ENCODE results near the gene ANAPC4.
A peak's percentile ranks its signal among the peaks of the same experiment; 100 is the strongest.
"Not testable (repeated sequence)": the region's sequence is repeated elsewhere in the genome, so short reads cannot be mapped to it uniquely, and the experiment has no call there.

ANAPC4 gene, protein sequence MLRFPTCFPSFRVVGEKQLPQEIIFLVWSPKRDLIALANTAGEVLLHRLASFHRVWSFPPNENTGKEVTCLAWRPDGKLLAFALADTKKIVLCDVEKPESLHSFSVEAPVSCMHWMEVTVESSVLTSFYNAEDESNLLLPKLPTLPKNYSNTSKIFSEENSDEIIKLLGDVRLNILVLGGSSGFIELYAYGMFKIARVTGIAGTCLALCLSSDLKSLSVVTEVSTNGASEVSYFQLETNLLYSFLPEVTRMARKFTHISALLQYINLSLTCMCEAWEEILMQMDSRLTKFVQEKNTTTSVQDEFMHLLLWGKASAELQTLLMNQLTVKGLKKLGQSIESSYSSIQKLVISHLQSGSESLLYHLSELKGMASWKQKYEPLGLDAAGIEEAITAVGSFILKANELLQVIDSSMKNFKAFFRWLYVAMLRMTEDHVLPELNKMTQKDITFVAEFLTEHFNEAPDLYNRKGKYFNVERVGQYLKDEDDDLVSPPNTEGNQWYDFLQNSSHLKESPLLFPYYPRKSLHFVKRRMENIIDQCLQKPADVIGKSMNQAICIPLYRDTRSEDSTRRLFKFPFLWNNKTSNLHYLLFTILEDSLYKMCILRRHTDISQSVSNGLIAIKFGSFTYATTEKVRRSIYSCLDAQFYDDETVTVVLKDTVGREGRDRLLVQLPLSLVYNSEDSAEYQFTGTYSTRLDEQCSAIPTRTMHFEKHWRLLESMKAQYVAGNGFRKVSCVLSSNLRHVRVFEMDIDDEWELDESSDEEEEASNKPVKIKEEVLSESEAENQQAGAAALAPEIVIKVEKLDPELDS

DNA sequence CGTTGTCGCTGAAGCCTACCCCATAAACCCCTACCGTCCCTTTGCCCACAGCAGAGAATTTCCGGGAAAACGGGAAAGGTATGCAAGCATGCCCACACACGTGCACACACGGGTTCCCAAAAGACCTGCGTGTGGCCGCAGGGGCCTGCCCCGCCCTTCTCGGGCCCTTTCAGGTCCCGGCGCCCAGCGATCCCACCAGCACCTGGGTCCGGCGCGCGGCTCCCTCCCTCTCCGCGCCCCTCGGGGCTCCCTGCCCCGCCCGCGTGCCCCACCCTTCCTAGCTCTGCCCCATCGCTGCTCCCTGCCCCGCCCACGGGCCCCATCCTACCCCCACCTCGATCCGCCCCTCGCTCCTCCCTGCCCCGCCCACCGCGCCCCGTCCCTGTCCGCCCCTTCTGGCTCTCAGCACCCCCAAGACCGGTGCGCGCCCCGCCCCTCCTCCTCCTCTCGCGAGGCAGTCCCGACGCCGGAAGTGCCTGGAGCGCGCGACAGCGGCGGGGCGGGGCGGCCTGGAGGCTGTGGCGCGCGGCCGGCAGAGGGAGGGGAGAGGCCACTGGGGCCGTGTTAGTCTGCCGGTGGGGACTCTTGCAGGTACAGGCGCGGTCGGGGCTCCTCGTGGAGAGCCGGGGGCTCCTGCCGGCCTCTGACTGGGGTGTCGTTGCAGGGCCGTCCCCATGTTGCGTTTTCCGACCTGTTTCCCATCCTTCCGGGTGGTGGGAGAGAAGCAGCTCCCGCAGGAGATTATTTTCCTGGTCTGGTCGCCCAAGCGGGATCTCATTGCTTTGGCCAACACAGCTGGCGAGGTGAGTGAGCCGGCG is at the start of gene ANAPC4:
ANAPC4 (plus strand) TSS at position 510 of the 818 bp plus-strand sequence; CDS start at position 675, 165 bp downstream.
- DNase-seq (ENCODE audit: low read depth), result peak; percentile 97

- not testable (repeated sequence) for DNase-seq (ENCODE audit: low read depth)
Measured at GRCh38 chr4:25328463-25328862, 48.6 kb upstream of the ANAPC4 start.

GRCh38 chr4:25330335-25330734 is 46.7 kb upstream of the ANAPC4 start:
- no peak for DNase-seq (ENCODE audit: low read depth)

- DNase-seq (ENCODE audit: low read depth), result no peak
Measured at GRCh38 chr4:25330905-25331808, 45.9 kb upstream of the ANAPC4 start.

DNA sequence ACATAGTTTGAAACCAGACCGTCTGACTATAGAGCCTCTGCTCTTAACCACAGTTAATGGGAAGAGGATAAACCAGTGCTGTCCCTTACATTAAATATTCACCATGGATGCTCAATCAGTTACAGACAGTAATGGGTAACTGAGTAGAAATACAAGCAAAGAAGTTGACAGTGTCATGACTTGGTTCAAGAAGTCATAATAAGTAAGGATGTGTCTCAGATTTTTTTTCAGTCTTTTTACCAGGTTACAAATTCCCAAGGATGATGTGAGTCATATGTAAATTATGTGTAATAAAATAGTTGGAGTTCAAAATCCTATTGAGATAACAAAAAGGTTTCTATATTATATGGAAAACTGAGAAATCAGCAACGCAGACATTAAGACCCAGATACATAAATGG is 33.4 kb upstream of the ANAPC4 start:
- no peak for DNase-seq (ENCODE audit: low read depth)

- no peak for DNase-seq (ENCODE audit: low read depth)
Measured at GRCh38 chr4:25345744-25346143, 31.3 kb upstream of the ANAPC4 start.

- no peak for DNase-seq (ENCODE audit: low read depth)
Measured at GRCh38 chr4:25346913-25347312, 30.1 kb upstream of the ANAPC4 start.

DNA sequence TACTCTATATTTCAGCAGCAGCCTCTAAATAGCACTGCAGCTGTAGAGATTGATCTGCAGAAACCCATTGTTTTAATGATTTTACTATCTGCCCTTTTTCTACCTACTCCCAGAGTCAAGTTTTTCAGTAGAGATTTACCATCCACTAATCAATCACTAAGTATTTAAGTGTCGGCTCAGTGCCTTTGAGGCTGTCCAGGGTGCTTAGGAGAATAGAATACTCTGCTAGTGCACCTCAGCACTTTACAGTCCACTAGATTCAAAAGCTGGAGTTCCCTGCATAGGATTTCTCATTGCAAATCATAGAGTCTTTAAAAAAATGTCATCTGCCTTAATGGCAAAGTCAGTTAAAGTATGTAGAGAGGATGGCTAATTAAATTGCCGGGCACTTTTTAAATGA is 29.6 kb upstream of the ANAPC4 start:
- no peak for DNase-seq (ENCODE audit: low read depth)

- no peak for DNase-seq (ENCODE audit: low read depth)
Measured at GRCh38 chr4:25347971-25348370, 29.1 kb upstream of the ANAPC4 start.

- DNase-seq (ENCODE audit: low read depth), result no peak
Measured at GRCh38 chr4:25350561-25350960, 26.5 kb upstream of the ANAPC4 start.

- DNase-seq (ENCODE audit: low read depth), result no peak
Measured at GRCh38 chr4:25351777-25352416, 25.2 kb upstream of the ANAPC4 start.

DNA sequence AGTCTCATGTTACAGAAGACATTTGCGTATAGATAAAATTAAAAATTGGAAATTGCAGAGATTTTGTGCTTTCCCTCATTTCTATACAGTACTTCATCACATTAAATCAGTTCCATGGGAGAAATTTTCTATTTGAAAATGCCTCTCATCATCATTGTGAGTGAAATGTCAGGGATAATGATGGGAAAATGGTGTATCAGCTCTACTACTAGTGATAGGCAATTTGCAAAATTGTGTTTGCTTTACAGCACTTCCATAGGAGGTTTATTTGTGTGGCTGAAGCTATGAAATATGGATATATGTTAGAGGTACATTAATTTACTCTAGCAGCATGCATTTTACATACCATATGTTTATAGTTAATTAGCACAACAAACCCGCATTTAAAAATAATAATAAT is 21.0 kb upstream of the ANAPC4 start:
- DNase-seq (ENCODE audit: low read depth), result no peak

DNA sequence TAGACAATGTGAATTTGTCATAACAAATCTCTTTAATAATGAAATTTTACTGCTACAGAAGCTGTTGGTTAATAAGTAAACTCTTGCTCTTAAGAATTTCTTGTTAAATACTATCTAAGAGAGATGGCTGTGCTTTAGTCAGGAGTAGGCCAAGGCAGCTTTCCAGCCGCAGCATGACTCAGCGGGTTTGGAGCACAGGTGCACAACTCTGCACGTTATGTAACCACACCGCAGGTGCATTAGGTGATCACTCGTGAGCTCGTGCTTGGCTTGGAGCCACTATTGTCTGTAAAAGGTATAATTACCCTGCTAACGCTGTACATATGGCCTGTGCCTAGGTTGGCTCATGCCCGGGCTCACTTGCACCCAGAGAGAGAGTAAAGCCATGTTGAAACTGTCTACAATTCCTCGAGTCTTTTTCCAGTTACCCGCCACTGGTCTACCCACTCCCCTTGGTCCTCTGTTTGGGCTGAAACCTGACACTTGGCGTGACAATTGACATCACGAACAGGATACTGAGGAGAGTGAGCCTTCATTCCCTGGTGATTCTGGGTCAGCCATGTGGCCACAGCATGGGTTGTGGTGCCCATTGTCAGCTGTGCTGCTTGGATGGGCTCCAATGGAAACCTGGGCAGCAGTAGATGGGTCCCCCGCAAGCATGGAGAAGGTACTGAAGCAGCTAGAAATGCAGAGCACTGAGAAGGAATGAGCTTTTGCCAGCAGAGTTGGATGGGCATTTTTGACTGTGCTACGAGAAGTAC is 18.4 kb upstream of the ANAPC4 start:
- no peak for DNase-seq (ENCODE audit: low read depth)

GRCh38 chr4:25361253-25361652 is 15.8 kb upstream of the ANAPC4 start:
- DNase-seq (ENCODE audit: low read depth), result no peak

GRCh38 chr4:25367004-25367621 is 9.9 kb upstream of the ANAPC4 start:
- no peak for DNase-seq (ENCODE audit: low read depth)

GRCh38 chr4:25367877-25368276 is 9.2 kb upstream of the ANAPC4 start:
- DNase-seq (ENCODE audit: low read depth), result no peak

DNA sequence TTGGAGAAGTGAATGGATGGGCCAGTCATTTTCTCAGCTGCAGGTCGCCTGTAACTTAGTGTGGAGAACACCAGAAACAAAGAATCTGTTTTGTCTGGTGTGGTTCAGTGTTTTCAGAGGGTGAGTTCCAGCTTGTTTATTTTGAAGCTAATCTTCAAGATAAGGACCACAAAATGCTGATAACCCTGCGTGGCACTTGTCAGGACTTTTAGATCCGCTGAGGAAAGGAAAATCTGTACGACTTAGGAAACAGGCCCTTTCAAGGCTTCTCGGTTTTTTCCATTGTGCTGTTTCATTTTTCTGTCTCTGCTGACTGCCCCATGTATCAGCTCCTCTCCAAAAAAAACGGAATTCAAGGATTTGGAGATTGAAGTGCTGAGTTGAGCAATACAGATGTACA is 8.7 kb upstream of the ANAPC4 start:
- no peak for DNase-seq (ENCODE audit: low read depth)

GRCh38 chr4:25370242-25370641 is 6.8 kb upstream of the ANAPC4 start:
- DNase-seq (ENCODE audit: low read depth), result no peak

- DNase-seq (ENCODE audit: low read depth), result not testable (repeated sequence)
Measured at GRCh38 chr4:25372549-25372948, 4.5 kb upstream of the ANAPC4 start.

Measured in stimulated activated CD8-positive, alpha-beta memory T cell treated with anti-CD3 and anti-CD28 coated beads, Interleukin-15, amount 100 ng/mL, for 1 hour (primary cell).